ENCODE measurements around the gene TNFRSF11A. TPM values are rescaled to one million over a fixed set of nuclear protein-coding genes. Genes with fewer than 3 reads are reported as not detected.
A peak's percentile ranks its signal among the peaks of the same experiment; 100 is the strongest.

TNFRSF11A gene
- total and polyA plus RNA-seq, 12 donors: 0.29 to 2.7 (median 0.78) TPM

GRCh38 chr18:62388855-62389760 is 64.0 kb downstream of the TNFRSF11A start:
- intact Hi-C loops (cut with DNase I): no loop called here
- no peak overlapping the region for H3K27ac ChIP-seq
- H3K27me3 ChIP-seq: peaks cover 0 to 8% (median 0%) of the 10 kb centered on the region in 7 donors
- H3K9me3 ChIP-seq: no peaks in the 10 kb centered on the region
- H3K36me3 ChIP-seq: no peaks in the 10 kb centered on the region
- H3K4me3 ChIP-seq: no peak overlapping the region
- 92% methylated on average over 16 of the region's 16 CpGs for WGBS, 2 donors
- no peak for TF ChIP-seq CTCF (IDR thresholded peaks at IDR 0.05)
- peaks cover 0 to 5% (median 0%) of the 10 kb centered on the region in 9 donors for H3K4me1 ChIP-seq
- DNase-seq: no peak
- ATAC-seq: no peak

GRCh38 chr18:62389761-62390481 is 64.8 kb downstream of the TNFRSF11A start:
- H3K36me3 ChIP-seq: no peaks in the 10 kb centered on the region
- no peaks in the 10 kb centered on the region for H3K9me3 ChIP-seq
- H3K4me1 ChIP-seq: peaks cover 0 to under 1% (median 0%) of the 10 kb centered on the region in 9 donors
- DNase-seq (no peak), ATAC-seq (peak in 2 of 8 donors; percentile 37 to 58)
- no peak for TF ChIP-seq CTCF (IDR thresholded peaks at IDR 0.05)
- intact Hi-C loops (cut with DNase I): no loop called here
- no peak overlapping the region for H3K4me3 ChIP-seq
- H3K27ac ChIP-seq: no peak overlapping the region
- H3K27me3 ChIP-seq: peaks cover 0 to 2% (median 0%) of the 10 kb centered on the region in 7 donors
- 78 to 80% methylated on average over 11 of the region's 11 CpGs for WGBS, 2 donors

GRCh38 chr18:62394006-62394763 is 69.1 kb downstream of the TNFRSF11A start:
- WGBS, 2 donors: 90 to 92% methylated on average over 15 of the region's 15 CpGs
- no peak for ATAC-seq
- intact Hi-C loops (cut with DNase I): no loop called here

More at GRCh38 chr18:62394006-62394763, 69.1 kb downstream of the TNFRSF11A start:
- Histone ChIP-seq H3K27ac (no peak overlapping the region), H3K4me1 (no peaks in the 10 kb centered on the region), H3K9me3 (no peaks in the 10 kb centered on the region), H3K36me3 (no peaks in the 10 kb centered on the region), H3K27me3 (no peaks in the 10 kb centered on the region), H3K4me3 (no peak overlapping the region)
- TF ChIP-seq CTCF (IDR thresholded peaks at IDR 0.05): no peak
- DNase-seq: no peak

Measured in heart right ventricle (tissue), 16 donors.